ENCODE data around the gene HOXA11.

- TF ChIP-seq, protein P1, sequence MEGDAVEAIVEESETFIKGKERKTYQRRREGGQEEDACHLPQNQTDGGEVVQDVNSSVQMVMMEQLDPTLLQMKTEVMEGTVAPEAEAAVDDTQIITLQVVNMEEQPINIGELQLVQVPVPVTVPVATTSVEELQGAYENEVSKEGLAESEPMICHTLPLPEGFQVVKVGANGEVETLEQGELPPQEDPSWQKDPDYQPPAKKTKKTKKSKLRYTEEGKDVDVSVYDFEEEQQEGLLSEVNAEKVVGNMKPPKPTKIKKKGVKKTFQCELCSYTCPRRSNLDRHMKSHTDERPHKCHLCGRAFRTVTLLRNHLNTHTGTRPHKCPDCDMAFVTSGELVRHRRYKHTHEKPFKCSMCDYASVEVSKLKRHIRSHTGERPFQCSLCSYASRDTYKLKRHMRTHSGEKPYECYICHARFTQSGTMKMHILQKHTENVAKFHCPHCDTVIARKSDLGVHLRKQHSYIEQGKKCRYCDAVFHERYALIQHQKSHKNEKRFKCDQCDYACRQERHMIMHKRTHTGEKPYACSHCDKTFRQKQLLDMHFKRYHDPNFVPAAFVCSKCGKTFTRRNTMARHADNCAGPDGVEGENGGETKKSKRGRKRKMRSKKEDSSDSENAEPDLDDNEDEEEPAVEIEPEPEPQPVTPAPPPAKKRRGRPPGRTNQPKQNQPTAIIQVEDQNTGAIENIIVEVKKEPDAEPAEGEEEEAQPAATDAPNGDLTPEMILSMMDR (IDR thresholded peaks at IDR 0.05 in 8 of 11, conservative IDR thresholded peaks at IDR 0.05 in 3 of 11): no peak
- TF ChIP-seq POLR2AphosphoS5 (IDR thresholded peaks at IDR 0.05) (peak in 1 of 3 donors; percentile 45), POLR2A (IDR thresholded peaks at IDR 0.05) (no peak)
These were observed 26.8 kb upstream of the HOXA11 start for GRCh38 chr7:27211764-27212204.
